Esophagus squamous epithelium (tissue), 5 donors: ENCODE results near the gene CD276. TPM values are rescaled to one million over a fixed set of nuclear protein-coding genes. Genes with fewer than 3 reads are reported as not detected.

ENCODE experiments used
- DNase-seq: peaks from one replicate; lab custom pipeline; 2025; lab: John Stamatoyannopoulos, UW
- H3K27ac ChIP-seq, 4 donors: fragments of 200-600 bp; sonication (generic); one replicate each; pipeline ENCODE4 v1.5.1; 2016 to 2019; ENCODE audit warnings: mild to moderate bottlenecking in 1 of 4
- H3K27me3 ChIP-seq, 4 donors: fragments of 200-600 bp; sonication (generic); 1 replicate in 3 of 4; 2 replicates in 1 of 4; pipeline versions ENCODE4 v1.5.1 to v1.6.0; 2017 to 2021; ENCODE audit warnings: antibody characterized with exemption in 1 of 4
- H3K36me3 ChIP-seq, 3 donors: fragments of 200-600 bp; sonication (generic); one replicate each; pipeline ENCODE4 v1.5.1; 2016 to 2019
- H3K4me1 ChIP-seq, 3 donors: fragments of 200-600 bp; sonication (generic); one replicate each; pipeline ENCODE4 v1.5.1; 2017 to 2019
- H3K4me3 ChIP-seq, 4 donors: fragments of 200-600 bp; sonication (generic); 1 replicate in 3 of 4; 2 replicates in 1 of 4; pipeline ENCODE4 v1.5.1; 2016 to 2019; ENCODE audit warnings: mild to moderate bottlenecking in 2 of 4, moderate library complexity in 1 of 4
- H3K9me3 ChIP-seq, 3 donors: fragments of 200-600 bp; sonication (generic); one replicate each; pipeline ENCODE4 v1.5.1; 2016 to 2019
- CTCF ChIP-seq, 6 experiments: fragments of 450-650 bp in 4 of 6; fragments of 200-600 bp in 2 of 6; sonication (generic) in 2 of 6; IDR thresholded peaks; one replicate each; pipeline ENCODE4 v1.5.1; 2016 to 2019; ENCODE audit warnings: antibody characterized with exemption in 6 of 6, mild to moderate bottlenecking in 4 of 6, moderate library complexity in 4 of 6
- POLR2A ChIP-seq, 4 donors: fragments of 450-650 bp; IDR thresholded peaks; one replicate each; pipeline ENCODE4 v1.6.1; 2017; ENCODE audit warnings: antibody characterized with exemption in 4 of 4, mild to moderate bottlenecking in 4 of 4, moderate library complexity in 3 of 4
- WGBS, 2 donors: methylation state at CpG; one replicate each; pipeline ENCODE4 v1.1.5; 2018; 5-methylcytosine and 5-hydroxymethylcytosine counted together
- intact Hi-C: fragments of 100-400 bp; cut with DNase I; formaldehyde crosslinking; loops from one replicate; pipeline ENCODE4 v1.15.0; 2022
- total RNA-seq, 4 donors: library from RNA; depleted of rRNA; stranded (reverse); fragments of >200 nt; gene quantifications; one replicate each; pipeline ENCODE4 v1.1.0, GENCODE V29; 2016
- donor health status: DM: yes; HTN: yes; CAD: no.

CD276 gene
- total RNA-seq, 4 donors from 2014 or later: 12.9 to 21.9 (median 19.1) TPM

DNA sequence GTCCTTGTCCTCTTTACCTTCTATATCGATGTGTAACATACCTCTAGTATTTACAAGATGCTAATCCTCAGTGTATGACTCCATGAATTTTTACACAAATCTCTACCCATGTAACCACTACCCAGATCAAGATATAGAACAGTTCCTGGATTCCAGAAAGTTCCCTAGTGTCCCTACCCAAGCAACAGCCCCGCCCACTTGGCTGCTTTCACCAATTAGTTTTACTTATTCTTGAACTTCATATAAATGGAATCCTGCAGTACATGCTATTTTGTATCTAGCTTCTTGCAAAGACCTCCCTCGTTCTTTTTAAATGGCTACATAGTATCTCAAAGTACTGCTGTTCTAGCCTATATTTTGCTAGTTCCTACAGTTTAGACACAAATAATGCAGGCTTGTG, 33.0 kb downstream of the CD276 start:
- 75% methylated on average over 3 of the region's 3 CpGs for WGBS, 2 donors
- DNase-seq: no peak
- H3K4me1 ChIP-seq: peaks cover 0 to 7% (median 0%) of the 10 kb centered on the region in 3 donors
- H3K27me3 ChIP-seq: peaks cover 0 to 32% (median 0%) of the 10 kb centered on the region in 4 donors
- TF ChIP-seq CTCF (IDR thresholded peaks at IDR 0.05) (no peak), POLR2A (IDR thresholded peaks at IDR 0.05) (no peak)
- no peaks in the 10 kb centered on the region for H3K9me3 ChIP-seq
- no peak overlapping the region for H3K27ac ChIP-seq
- intact Hi-C loops: no loop called here
- peaks cover 0 to 24% (median 8%) of the 10 kb centered on the region in 3 donors for H3K36me3 ChIP-seq
- H3K4me3 ChIP-seq: no peak overlapping the region

GRCh38 chr15:73717802-73718201, 33.6 kb downstream of the CD276 start:
- peaks cover 0 to 7% (median 0%) of the 10 kb centered on the region in 3 donors for H3K4me1 ChIP-seq
- WGBS, 2 donors: 67 to 81% methylated on average over 6 to 9 of the region's 11 CpGs
- intact Hi-C loops: no loop called here
- H3K27me3 ChIP-seq: peaks cover 0 to 37% (median 0%) of the 10 kb centered on the region in 4 donors
- H3K4me3 ChIP-seq: no peak overlapping the region
- peaks cover 0 to 18% (median 8%) of the 10 kb centered on the region in 3 donors for H3K36me3 ChIP-seq
- H3K27ac ChIP-seq: no peak overlapping the region
- no peaks in the 10 kb centered on the region for H3K9me3 ChIP-seq
- DNase-seq: no peak
- TF ChIP-seq CTCF (IDR thresholded peaks at IDR 0.05): no peak
- no peak for TF ChIP-seq POLR2A (IDR thresholded peaks at IDR 0.05)

DNA sequence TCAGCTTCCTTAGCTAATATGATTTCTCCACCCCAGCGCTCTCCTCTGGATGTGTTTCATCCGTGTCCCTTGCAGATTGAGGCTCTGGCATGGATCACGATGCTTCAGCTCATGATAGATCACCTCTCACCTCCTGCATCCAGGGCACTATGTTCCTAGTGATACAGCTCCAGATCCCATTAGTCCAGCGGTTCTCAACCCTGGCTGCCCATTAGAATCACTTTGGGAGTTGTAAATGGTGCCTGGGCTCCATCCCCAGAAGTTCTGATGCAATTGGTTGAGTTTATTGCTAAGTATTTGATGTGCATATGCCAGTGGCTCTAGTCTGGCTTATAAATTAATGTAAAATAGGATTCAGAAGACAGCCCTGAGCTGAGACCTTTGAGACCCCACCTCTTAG, 34.5 kb downstream of the CD276 start:
- no peak for DNase-seq
- WGBS, 2 donors: 78 to 79% methylated on average over 4 of the region's 4 CpGs
- no peak overlapping the region for H3K4me3 ChIP-seq
- no peak overlapping the region for H3K27ac ChIP-seq
- peaks cover 0 to 9% (median 4%) of the 10 kb centered on the region in 3 donors for H3K36me3 ChIP-seq
- peaks cover 0 to 37% (median 0%) of the 10 kb centered on the region in 4 donors for H3K27me3 ChIP-seq
- TF ChIP-seq CTCF (IDR thresholded peaks at IDR 0.05): no peak
- TF ChIP-seq POLR2A (IDR thresholded peaks at IDR 0.05): no peak
- intact Hi-C loops: no loop called here
- peaks cover 0 to 7% (median 0%) of the 10 kb centered on the region in 3 donors for H3K4me1 ChIP-seq
- H3K9me3 ChIP-seq: no peaks in the 10 kb centered on the region

DNA sequence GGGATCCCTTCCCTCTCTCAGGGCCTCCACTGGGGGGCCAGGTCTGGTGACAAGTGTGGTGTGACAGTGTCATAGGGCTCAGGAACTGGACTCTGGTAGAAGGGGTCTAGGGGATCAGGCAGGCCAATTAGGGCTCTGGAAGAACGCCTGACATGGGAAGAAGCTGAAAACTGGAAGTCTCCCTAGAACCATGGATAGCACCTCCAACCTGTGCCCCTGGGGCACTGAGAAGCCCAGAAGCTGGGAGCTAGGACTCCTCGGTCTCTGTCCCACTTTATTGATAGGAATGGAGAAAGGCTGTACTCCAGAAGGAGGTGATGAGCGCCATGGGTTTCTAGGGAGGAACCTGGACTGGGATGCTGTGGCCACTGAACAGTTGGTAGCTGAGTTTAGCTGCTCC, 38.2 kb downstream of the CD276 start:
- 93% methylated on average over 3 of the region's 3 CpGs; no CpG with 5 or more reads in 1 of the 2 donors for WGBS, 2 donors
- no peaks in the 10 kb centered on the region for H3K9me3 ChIP-seq
- intact Hi-C loops: no loop called here
- no peak for TF ChIP-seq CTCF (IDR thresholded peaks at IDR 0.05)
- DNase-seq: no peak
- H3K4me3 ChIP-seq: no peak overlapping the region
- no peaks in the 10 kb centered on the region for H3K36me3 ChIP-seq
- H3K27me3 ChIP-seq: peaks cover 0 to 37% (median 0%) of the 10 kb centered on the region in 4 donors
- no peaks in the 10 kb centered on the region for H3K4me1 ChIP-seq
- H3K27ac ChIP-seq: no peak overlapping the region

DNA sequence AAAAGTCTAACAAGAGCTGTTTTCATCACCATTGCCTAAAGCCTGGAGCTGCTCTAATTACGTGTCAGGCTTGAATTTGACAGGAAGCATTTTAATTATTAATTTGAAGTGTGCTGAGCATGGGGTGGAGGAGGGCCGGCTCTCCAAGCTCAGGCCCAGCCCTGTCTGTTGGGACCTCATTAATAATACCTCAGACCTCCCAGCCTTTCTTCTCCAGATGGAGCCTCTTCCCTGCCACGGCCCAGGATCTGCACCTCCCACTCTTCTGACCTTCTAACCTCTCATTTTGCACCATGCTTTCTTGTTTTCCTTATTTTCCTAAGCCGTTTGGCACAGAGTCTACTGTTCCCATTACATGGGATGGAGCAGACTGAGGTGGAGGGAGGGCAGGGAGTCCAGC, 39.0 kb downstream of the CD276 start:
- no peaks in the 10 kb centered on the region for H3K36me3 ChIP-seq
- intact Hi-C loops: no loop called here
- no peaks in the 10 kb centered on the region for H3K4me1 ChIP-seq
- no peak overlapping the region for H3K4me3 ChIP-seq
- no peak overlapping the region for H3K27ac ChIP-seq
- 47 to 55% methylated on average over 3 to 4 of the region's 4 CpGs for WGBS, 2 donors
- no peaks in the 10 kb centered on the region for H3K9me3 ChIP-seq
- peaks cover 0 to 37% (median 0%) of the 10 kb centered on the region in 4 donors for H3K27me3 ChIP-seq
- no peak for TF ChIP-seq POLR2A (IDR thresholded peaks at IDR 0.05)
- TF ChIP-seq CTCF (IDR thresholded peaks at IDR 0.05): no peak
- no peak for DNase-seq
